Ecto neural progenitor cell (in vitro differentiated cells): ENCODE results near the gene LIPE.
A peak's percentile ranks its signal among the peaks of the same experiment; 100 is the strongest.
"Not testable (repeated sequence)": the region's sequence is repeated elsewhere in the genome, so short reads cannot be mapped to it uniquely, and the experiment has no call there.

Experiments
- DNase-seq: peaks from one replicate; pipeline ENCODE4 v3.0.0-alpha.2; 2018; ENCODE audit warnings: low spot score

LIPE gene, protein sequence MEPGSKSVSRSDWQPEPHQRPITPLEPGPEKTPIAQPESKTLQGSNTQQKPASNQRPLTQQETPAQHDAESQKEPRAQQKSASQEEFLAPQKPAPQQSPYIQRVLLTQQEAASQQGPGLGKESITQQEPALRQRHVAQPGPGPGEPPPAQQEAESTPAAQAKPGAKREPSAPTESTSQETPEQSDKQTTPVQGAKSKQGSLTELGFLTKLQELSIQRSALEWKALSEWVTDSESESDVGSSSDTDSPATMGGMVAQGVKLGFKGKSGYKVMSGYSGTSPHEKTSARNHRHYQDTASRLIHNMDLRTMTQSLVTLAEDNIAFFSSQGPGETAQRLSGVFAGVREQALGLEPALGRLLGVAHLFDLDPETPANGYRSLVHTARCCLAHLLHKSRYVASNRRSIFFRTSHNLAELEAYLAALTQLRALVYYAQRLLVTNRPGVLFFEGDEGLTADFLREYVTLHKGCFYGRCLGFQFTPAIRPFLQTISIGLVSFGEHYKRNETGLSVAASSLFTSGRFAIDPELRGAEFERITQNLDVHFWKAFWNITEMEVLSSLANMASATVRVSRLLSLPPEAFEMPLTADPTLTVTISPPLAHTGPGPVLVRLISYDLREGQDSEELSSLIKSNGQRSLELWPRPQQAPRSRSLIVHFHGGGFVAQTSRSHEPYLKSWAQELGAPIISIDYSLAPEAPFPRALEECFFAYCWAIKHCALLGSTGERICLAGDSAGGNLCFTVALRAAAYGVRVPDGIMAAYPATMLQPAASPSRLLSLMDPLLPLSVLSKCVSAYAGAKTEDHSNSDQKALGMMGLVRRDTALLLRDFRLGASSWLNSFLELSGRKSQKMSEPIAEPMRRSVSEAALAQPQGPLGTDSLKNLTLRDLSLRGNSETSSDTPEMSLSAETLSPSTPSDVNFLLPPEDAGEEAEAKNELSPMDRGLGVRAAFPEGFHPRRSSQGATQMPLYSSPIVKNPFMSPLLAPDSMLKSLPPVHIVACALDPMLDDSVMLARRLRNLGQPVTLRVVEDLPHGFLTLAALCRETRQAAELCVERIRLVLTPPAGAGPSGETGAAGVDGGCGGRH

DNA sequence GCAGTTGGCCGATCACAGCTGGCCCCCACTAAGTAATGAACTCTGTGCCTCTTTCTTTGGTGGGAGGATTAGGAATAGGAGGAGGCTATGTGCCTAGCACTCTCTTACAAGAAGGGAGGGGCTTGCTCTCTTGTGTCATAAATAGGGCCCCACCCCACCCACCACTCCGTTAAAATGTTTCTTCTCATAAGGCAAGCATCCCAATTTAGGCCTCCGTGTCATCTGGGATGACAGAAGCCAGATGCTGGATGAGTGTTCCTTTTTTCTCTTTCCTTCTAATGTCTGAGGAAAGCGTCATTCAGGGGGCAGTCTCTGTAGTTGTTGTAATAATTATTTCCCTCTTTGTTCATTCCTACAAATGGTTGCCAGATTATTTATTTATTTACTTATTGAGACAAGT, at the start of gene LIPE:
Gene LIPE, minus strand, starts transcription at position 76 of the 400 bp plus-strand sequence. CDS start 239 bp downstream, outside the sequence.
- no peak for DNase-seq

DNA sequence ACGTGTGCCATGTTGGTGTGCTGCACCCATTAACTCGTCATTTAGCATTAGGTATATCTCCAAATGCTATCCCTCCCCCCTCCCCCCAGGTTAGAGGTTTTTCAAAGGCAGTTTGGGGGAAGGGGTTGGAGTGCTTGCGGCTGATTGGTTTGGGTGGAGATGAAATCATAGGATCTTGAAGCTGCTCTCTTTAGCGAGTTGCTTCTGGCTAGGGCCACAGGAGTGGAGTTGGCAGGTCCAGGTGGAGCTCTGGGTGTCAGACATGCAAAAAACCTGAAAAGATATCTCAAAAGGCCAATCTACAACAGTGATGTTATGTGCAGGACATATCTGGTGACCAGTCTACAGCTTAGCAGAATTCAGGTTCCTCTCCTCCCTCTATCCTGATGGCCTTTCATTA, 48.2 kb upstream of the LIPE start:
- DNase-seq = no peak

DNA sequence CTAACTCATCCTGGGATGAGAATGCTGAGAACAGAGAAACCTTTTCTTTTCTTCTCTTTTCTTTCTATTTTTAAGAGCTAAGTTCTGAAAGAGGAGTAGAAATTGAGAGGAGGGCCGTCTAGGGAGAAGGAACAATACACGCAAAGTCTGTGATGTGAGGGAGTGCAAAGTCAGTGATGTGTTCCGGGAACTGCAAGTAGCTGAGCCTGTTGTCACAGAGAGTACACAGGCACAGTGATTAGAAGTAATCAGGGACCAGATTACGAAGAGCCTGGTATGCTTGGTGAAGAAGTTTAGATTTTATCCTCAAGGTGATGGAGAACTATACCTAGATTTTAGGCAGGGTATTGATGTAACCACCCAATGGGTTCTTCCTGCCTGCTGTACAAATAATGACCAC, 47.6 kb upstream of the LIPE start:
- DNase-seq = no peak

DNA sequence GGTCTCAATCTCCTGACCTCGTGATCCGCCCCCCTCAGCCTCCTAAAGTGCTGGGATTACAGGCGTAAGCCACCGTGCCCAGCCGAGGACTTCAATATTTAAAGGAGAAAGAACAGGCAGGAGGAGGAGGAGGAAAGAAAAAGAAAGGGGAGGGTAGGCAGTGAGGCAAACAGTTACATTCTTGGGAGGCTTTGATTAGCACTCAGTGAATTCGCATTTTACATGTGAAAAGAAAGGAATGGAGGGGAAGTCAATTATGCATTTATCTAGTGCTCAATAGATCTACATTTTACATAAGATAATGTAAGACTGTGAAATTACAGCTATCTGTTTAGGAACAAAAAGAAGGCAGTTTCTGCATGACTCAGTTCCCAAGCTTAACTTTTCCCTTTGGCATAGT, 46.5 kb upstream of the LIPE start:
- no peak for DNase-seq

DNA sequence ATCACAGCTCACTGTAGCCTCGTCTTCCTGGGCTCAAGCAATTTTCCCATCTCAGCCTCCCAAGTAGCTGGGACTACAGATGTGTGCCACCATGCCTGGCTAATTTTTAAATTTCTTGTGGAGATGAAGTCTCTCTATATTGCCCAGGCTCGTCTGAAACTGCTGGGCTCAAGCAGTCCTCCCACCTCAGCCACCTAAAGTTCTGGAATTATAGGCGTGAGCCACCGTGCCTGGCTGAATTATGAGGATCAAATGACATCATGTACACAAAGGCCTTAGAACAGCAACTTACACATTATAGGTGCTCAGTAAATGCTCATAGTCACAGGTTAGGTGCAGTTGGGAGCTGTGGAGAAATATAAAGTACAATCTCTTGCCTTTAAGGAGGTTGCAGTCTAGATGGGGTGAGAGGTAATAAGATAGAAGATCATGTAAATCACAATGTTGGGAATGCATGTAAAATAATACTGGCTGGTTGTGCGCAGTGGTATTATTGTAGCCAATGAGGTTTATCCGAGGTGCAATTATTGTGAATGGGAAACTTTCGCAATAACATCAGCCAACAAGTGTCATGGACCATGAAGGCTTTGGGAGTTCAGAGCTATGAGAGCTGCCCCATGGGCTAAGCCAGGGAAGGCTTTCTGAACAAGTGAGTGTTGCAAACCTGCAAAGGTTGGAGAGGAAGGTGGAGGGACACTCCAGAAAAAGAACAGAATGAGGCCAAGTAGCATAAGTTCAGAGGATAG, 45.4 kb upstream of the LIPE start:
- no peak for DNase-seq

DNA sequence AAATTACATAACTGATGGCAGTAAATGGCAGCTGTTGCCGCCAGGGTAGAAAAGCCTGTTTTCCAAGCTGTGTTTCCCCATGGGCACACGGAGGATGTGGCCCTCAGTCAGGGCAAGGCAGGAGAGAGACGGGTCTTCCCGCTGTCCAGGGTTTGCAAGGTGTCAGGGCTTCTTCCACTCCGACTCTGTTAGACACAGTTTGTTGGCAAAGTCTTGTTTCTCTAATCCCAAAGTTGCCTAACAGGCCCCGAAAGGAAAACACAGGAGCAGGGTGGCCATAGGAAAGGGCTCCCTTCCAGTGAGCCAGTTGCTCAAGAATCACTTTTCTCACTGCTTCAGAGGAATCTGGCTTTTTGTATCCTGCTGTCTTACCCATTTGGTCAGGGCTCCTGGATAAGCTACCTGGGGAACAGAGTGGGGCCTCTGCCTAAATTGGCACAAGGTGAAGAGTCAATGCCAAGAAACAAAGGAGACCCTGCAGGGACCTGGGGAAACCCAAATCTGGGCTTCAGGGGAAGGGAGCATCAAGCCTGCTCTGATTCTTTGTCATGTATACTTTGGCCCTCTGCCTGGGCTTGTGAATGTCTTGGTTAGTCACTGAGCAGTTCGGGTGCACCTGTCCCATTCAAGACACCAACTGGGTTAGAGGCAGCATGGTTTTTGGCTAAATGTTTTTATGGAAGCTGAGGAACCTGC, 44.5 kb upstream of the LIPE start:
- no peak for DNase-seq

DNA sequence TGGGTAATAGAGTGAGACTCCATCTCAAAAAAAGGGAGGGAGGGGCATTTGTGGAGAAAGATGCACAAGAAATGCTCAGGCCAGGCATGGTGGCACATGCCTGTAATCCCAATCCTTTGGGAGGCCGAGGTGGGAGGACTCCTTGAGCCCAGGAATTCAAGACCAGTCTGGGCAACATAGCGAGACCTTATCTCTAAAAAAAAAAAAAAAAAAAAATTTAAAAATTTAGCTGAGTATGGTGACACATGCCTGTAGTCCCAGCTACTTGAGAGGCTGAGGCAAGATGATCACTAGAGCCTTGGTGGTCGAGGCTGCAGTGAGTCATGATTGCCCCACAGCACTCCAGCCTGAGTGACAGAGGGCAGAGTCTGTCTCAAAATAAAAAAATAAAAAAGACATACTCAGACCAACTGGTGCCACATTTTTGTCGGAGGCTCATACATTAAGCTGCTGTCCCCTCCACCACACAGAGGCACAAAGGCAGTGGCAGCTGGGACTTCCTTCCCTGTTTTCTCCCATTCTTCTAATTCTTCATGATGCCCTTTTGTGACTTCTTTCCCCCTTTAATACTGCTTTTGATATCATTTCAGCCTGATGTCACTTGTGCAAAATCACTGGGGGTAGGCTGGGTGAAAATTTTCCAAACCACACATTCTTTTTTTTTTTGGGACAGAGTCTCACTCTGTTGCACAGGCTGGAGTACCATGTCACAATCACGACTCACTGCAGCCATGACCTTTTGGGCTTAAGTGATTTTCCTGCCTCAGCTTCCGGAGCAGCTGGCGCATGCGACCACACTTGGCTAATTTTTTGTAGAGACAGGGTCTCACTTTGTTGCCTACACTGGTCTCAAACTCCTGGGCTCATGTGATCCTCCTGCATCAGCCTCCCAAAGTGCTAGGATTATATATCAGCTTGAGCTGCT, 42.4 kb upstream of the LIPE start:
- no peak for DNase-seq

DNA sequence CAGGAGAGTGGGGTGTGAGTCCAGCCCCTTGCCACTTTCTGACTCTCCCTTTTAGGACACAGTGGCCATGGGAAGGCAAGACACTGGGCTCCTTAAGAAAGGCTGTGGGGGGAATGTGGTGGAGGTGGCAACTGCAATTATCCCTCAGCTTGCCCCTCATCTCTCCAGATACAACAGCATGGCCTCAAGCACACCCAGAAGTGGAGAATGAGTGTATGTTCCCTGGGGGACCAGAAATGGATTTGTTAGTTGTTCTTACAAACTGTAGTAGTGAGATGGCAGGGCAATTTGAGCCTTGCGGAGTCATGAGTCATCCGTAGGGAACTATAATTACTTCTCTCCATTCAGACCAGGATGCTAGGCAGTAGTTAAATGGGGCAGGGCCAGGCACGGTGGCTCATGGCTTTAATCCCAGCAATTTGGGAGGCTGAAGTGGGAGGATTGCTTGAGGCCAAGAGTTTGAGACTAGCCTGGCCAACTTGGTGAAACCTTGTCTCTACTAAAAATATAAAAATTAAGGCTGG, 41.1 kb upstream of the LIPE start:
- no peak for DNase-seq

DNA sequence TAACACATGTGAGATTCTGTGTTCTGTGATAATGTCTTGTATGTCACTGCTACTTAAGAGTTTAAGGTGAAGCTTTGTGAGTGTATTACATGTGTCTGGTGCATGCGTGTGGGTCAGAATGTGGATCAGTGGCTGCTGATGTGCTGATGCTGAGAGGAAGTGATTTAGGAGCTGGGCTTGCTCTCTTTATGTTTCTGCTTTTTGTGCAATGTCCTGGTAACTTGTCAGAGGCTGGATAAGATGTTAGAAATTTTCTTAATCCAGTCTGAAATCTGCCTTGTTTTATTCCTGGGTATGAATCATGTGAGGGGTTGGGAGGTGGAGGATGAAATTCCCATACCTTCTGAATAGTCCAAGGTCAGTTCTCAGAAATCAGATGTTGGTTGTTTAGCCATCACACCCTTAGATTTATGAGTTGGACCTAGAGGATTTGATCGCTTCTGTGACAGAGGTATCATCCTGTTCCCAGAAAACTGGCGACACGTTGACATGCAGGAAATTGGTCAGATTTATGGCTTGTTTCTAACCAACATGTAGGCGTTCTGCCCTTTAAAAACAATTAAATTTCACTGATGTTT, 40.1 kb upstream of the LIPE start:
- no peak for DNase-seq

DNA sequence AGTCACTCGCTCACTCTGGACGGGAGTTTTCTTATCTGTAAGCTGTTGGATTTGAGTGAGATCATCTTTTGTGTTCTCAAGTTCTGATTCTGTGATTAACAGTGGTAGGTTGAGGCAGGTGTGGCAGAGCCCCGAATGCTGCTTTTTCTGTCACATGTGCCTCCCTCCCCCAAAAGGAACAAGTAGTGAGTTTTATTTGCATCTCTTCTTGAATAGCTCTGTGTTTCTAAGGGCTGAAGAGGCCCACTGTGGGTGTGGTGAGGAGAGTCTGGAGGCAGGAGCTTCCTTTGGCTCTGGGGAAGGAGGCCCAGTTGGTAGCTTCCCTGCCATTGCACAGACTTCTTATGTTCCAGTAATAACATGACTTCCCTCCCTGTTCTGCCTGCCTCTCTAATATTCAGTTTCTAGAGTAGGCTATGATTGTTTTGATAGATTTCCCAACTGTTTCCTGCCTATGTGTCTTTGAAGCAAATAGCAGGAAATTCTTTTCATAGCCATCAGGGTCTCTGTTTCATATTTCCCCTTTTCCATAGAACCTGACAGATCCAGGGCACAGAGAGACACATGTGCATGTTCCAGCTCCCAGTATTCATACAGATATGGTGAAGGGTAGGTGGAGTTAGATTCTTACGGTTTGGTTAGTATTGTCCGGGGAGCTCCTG, 39.5 kb upstream of the LIPE start:
- no peak for DNase-seq

DNA sequence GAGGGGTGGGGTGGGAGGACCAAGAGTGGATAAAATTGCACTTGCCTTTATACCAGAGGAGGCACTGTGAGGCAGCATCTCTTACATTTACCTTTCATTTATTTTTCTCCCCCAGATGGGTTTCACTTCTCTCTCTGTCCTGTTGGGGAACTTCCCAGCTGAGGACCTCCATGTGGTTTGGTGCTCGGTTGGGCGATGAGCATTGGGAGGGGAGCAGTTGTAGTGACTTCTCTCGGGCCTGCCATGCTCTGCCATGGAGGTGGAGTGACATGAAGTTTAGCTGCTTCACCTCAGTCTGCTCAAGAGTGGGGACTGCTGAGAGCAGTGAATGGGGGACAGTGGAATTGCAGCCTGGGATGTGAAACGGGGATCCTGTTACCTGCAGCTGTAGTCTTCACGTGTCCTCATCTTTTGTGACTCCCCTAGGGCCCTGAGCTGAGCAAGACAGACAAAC, 38.7 kb upstream of the LIPE start:
- DNase-seq = no peak

DNA sequence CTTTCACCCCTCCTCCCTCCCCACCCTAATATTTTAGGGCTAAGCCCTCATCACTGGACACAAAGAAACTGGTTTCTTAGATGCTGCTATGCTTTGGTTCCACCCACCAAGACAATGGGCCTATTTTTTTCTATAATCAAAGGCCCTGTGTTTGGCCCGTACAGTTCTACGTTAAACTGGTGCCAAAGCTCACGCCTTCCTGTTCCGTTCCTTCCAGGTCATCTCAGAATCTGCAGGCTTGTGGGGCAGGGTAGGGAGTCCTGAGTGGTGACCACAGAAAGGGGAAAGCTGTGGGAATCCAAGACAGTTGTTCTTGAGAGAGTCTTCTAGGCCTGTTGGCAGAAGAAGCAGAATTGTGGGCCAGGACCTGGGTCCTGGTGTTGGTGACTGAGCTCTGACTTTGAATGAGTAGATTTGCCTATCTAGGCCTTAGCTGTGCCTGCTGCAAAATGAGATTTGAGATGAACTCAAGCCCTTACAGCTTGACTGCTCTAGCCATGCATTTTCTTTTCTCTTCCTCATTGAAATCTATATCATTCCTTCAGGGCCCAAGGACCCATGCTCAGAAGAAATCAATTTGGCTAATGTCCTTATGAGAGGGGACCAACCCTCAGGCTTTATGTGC, 34.6 kb upstream of the LIPE start:
- DNase-seq = no peak

DNA sequence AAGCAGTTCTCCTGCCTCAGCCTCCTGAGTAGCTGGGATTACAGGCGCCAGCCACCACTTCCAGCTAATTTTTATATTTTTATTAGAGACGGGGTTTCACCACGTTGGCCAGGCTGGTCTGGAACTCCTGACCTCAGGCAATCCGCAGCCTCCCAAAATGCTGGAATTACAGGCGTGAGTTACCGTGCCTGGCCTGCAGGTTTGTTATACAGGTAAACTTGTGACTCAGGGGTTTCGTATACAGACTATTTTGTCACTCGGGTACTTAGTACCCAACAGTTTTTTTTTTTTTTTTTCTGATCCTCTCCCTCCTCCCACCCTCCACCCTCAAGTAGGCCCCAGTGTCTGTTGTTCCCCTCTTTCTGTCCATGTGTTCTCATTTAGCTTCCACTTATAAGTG, 34.0 kb upstream of the LIPE start:
- not testable (repeated sequence) for DNase-seq

DNA sequence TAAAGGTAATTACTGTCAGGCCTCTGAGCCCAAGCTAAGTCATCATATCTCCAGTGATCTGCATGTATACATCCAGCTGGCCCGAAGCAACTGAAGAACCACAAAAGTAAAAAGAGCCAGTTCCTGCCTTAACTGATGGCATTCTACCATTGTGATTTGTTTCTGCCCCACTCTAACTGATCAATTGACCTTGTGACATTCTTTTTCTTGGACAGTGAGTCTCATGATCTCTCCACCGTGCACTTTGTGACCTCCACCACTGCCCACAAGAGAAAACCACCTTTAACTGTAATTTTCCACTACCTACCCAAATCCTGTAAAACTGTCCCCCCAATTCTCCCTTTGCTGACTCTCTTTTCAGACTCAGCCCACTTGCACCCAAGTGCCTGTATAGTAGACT, 32.7 kb upstream of the LIPE start:
- no peak for DNase-seq

DNA sequence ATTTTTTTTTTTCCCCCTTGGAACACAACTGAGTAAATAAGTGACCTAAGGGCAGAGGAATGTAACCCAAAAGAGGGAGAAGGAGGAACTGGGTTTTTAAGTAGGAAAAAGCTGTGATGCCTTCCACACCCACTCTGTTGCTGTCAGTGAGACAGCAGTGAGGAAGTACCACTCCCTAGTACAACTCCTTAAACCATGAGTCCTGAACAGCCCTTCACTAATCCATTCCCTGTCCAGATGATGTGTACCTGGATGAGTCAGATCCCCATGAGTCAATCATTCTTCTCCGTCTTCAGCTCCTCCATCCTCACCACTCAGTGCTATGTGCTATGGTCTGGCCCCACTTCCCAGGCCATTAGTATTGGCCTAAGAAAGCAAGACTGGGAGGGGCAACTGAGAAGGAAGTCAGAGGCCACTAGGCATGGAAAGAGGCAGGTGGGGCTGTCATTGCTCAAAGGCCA, 28.5 kb upstream of the LIPE start:
- no peak for DNase-seq

DNA sequence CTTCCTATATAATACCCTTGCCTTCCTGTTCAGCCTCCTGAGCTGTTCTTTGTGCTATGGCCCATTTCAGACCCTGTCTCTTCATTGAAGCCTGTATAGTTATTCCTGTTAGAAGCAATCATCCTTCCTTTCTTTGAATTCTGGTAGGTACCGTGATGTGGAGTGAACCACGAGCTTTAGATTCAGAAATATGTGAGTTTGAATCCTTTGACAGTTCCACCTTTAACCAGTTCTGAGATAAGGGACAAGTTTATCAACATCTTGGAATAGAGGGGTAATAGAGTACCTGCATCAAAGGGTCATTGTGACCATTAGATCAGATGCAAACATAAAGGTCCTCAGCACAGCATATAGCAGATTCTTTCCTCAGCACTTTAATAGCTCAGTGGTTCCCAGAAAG, 27.9 kb upstream of the LIPE start:
- DNase-seq = no peak

DNA sequence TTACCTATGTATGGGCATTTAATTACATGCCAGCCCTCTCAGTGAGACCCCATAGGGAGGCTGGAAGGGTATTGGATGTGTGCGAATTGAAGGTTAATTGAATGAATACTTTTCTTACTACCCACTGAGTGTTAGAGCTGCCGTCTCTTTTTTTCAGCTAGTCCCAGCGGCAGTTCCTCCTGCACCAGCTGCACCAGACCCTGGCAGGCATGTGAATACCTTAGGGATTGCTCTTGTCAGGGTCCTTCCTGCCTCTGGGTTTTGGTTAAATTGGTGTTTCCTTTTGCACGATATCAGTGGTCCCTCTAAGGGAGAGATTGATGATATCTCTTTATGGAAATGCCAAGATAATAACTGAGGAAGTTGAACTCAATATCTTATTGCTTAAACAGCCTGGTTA, 25.4 kb upstream of the LIPE start:
- DNase-seq = no peak

DNA sequence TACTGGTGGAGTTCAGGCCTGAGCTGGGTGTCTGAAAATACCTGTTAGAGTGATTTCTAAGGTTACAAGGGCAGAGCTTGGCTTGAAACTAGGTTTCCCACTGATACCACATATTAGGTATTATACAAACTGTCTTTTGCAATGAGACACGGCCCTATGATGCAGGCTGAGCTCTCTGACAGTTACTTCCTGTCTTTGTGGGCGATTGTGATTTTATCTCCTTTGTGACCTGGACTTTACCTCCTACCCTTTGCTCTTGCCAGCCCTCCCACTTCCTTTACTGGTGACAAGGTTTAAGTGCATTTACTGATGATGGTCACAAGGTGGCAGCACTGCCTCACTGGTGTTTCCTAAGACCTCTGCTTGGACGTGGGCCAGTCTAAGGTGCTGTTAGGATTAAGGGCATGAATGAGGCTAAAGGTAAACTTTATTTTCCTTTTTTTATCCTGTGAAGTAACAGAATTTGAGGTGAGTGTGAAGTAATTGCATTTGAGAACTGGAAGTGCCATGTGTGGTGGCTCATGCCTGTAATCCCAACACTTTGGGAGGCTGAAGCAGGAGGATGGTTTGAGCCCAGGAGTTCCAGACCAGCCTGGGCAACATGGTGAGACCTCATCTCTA, 23.2 kb upstream of the LIPE start:
- peak; percentile 60 for DNase-seq
